HG03378 (cell line): Measurements from ENCODE around the gene COX5A.

Experiments used
- ATAC-seq: cut with Tn5 transposase; IDR thresholded peaks from one replicate; pipeline ENCODE4 v1.9.1; 2021; ENCODE audit warnings: mild to moderate bottlenecking, moderate library complexity; ENCODE audit not compliant: unreplicated experiment

Gene COX5A

GRCh38 chr15:74937590-74938371 is at the start of gene COX5A:
COX5A (minus strand) TSS chr15:74938073; CDS start chr15:74938014, 59 bp downstream.
- ATAC-seq: peak; percentile 64

- ATAC-seq: no peak
Measured at GRCh38 chr15:74983725-74984231, 45.9 kb upstream of the COX5A start.

GRCh38 chr15:74982183-74982582 is 44.3 kb upstream of the COX5A start:
- ATAC-seq: no peak

GRCh38 chr15:74978503-74978902 is 40.6 kb upstream of the COX5A start:
- no peak for ATAC-seq

- ATAC-seq: no peak
Measured at GRCh38 chr15:74978077-74978476, 40.2 kb upstream of the COX5A start.

- ATAC-seq: no peak
Measured at GRCh38 chr15:74977599-74977998, 39.7 kb upstream of the COX5A start.

- ATAC-seq: no peak
Measured at GRCh38 chr15:74976159-74976558, 38.3 kb upstream of the COX5A start.

GRCh38 chr15:74967670-74968069 is 29.8 kb upstream of the COX5A start:
- ATAC-seq: no peak

GRCh38 chr15:74964794-74965193 is 26.9 kb upstream of the COX5A start:
- ATAC-seq: no peak

- ATAC-seq: no peak
Measured at GRCh38 chr15:74963213-74963612, 25.3 kb upstream of the COX5A start.

GRCh38 chr15:74962671-74963070 is 24.8 kb upstream of the COX5A start:
- ATAC-seq: no peak

GRCh38 chr15:74962219-74962618 is 24.3 kb upstream of the COX5A start:
- no peak for ATAC-seq

GRCh38 chr15:74961616-74962015 is 23.7 kb upstream of the COX5A start:
- ATAC-seq: no peak

- no peak for ATAC-seq
Measured at GRCh38 chr15:74960995-74961588, 23.2 kb upstream of the COX5A start.

GRCh38 chr15:74960286-74960685 is 22.4 kb upstream of the COX5A start:
- ATAC-seq: no peak

- ATAC-seq: no peak
Measured at GRCh38 chr15:74959586-74959939, 21.7 kb upstream of the COX5A start.

- ATAC-seq: no peak
Measured at GRCh38 chr15:74958908-74959585, 21.2 kb upstream of the COX5A start.

- ATAC-seq: no peak
Measured at GRCh38 chr15:74958320-74958907, 20.5 kb upstream of the COX5A start.

- no peak for ATAC-seq
Measured at GRCh38 chr15:74957476-74958035, 19.7 kb upstream of the COX5A start.

- no peak for ATAC-seq
Measured at GRCh38 chr15:74956648-74957475, 19.0 kb upstream of the COX5A start, which contains the start of gene RPP25. RPP25 (minus strand) TSS chr15:74956772; CDS start chr15:74956583, 189 bp downstream.
